Endothelial cell of umbilical vein (primary cell): Measurements from ENCODE around the gene PPP1R8.

Source experiments
- EZH2 ChIP-seq: IDR thresholded peaks from 2 replicates; pipeline ENCODE4 v1.6.1; 2012; ENCODE audit warnings: borderline replicate concordance, low read depth, mild to moderate bottlenecking, moderate library complexity, low read length, inconsistent platforms; ENCODE audit not compliant: severe bottlenecking
- POLR2A ChIP-seq: IDR thresholded peaks from 2 replicates; pipeline ENCODE4 v1.6.1; 2012; ENCODE audit warnings: low read depth, mild to moderate bottlenecking, control low read depth, low read length

DNA sequence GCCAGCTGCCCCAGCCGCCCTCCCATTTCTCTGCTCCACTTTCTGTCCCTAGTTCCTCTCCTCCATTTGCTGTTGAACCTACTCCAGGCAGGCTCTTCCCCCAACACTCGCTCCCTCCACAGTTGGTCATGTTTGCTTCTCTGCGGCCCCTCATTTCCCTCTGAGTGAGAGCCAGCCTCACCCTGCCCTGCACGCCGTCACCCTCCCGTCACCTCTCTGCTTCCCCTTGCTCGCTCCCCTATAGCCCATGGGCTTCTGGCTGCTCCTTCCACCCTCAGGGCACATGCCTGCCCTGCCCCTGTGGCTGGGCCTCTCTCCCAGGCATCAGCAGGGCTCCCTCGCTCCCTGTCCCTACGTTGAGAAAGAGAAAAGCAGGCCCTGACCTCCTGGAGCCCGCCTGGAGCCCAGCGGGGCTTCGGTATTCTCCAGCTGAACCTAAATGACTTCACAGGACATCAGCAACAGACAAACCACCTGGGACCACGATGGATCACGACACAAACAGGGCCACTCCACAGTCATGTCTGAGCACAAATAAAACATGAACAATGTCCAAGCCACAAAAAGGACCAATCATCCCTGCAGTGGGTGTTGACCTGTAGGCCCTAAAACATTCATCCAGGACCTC lies 28.5 kb downstream of the PPP1R8 start:
- TF ChIP-seq POLR2A: no peak
- no peak for TF ChIP-seq EZH2
